ENCODE measurements around the gene TSPEAR. TPM values are rescaled to one million over a fixed set of nuclear protein-coding genes. Genes with fewer than 3 reads are reported as not detected.

TSPEAR gene
- total RNA-seq, 2 experiments from 2014 or later: not detected

GRCh38 chr21:44496564-44497550 is 214.5 kb downstream of the TSPEAR start:
- Histone ChIP-seq H3K79me2 (ENCODE audit: insufficient read depth, low read depth, low read length) (no peaks in the 10 kb centered on the region), H3K4me3 (ENCODE audit: low read depth, low read length, poor library complexity, severe bottlenecking) (no peak overlapping the region), H4K20me1 (ENCODE audit: insufficient read depth, low read length) (no peaks in the 10 kb centered on the region), H3K36me3 (ENCODE audit: insufficient read depth, low read length) (no peaks in the 10 kb centered on the region), H3K9me2 (ENCODE audit: insufficient read depth, low read length) (no peaks in the 10 kb centered on the region), H3K4me1 (ENCODE audit: insufficient read depth, low read length, poor library complexity, severe bottlenecking) (no peaks in the 10 kb centered on the region), H3K27ac (ENCODE audit: low read depth, low read length, poor library complexity, severe bottlenecking) (no peak overlapping the region), H3K9me3 (ENCODE audit: low read length) (no peaks in the 10 kb centered on the region), H2AFZ (ENCODE audit: low read length) (no peak overlapping the region), H3K4me2 (ENCODE audit: low read length) (no peak overlapping the region)
- BruUV-seq (replicated peaks): no TSS peak
- POLR2A ChIA-PET: no interaction called here
- CTCF ChIA-PET (ENCODE audit: unreplicated experiment): no interaction called here
- no peak for DNase-seq (ENCODE audit: low spot score)
- TF ChIP-seq CTCF (conservative IDR thresholded peaks at IDR 0.05; ENCODE audit: low read length) (no peak), EZH2phosphoT487 (IDR thresholded peaks at IDR 0.05; ENCODE audit: borderline replicate concordance, low read depth, low read length) (no peak)
- intact Hi-C loops (cut with micrococcal nuclease; ENCODE audit: unreplicated experiment): no loop called here

- Histone ChIP-seq H3K36me3 (ENCODE audit: insufficient read depth, low read length) (no peaks in the 10 kb centered on the region), H3K9me3 (ENCODE audit: low read length) (no peaks in the 10 kb centered on the region), H3K9me2 (ENCODE audit: insufficient read depth, low read length) (no peaks in the 10 kb centered on the region), H4K20me1 (ENCODE audit: insufficient read depth, low read length) (no peaks in the 10 kb centered on the region), H3K4me2 (ENCODE audit: low read length) (no peak overlapping the region), H3K79me2 (ENCODE audit: insufficient read depth, low read depth, low read length) (no peaks in the 10 kb centered on the region), H2AFZ (ENCODE audit: low read length) (no peak overlapping the region), H3K4me1 (ENCODE audit: insufficient read depth, low read length, poor library complexity, severe bottlenecking) (no peaks in the 10 kb centered on the region), H3K27ac (ENCODE audit: low read depth, low read length, poor library complexity, severe bottlenecking) (no peak overlapping the region), H3K4me3 (ENCODE audit: low read depth, low read length, poor library complexity, severe bottlenecking) (no peak overlapping the region)
- intact Hi-C loops (cut with micrococcal nuclease; ENCODE audit: unreplicated experiment): no loop called here
- TF ChIP-seq CTCF (conservative IDR thresholded peaks at IDR 0.05; ENCODE audit: low read length): no peak
- no peak for TF ChIP-seq EZH2phosphoT487 (IDR thresholded peaks at IDR 0.05; ENCODE audit: borderline replicate concordance, low read depth, low read length)
- no TSS peak for BruUV-seq (replicated peaks)
- ChIA-PET POLR2A (no interaction called here), CTCF (ENCODE audit: unreplicated experiment) (no interaction called here)
- DNase-seq (ENCODE audit: low spot score): no peak
These were observed 215.5 kb downstream of the TSPEAR start for GRCh38 chr21:44495611-44496563.

Data from OCI-LY7 (cell line).